Left ventricle myocardium superior (tissue), 1 donor: ENCODE measurements around the gene NMT2. TPM values are rescaled to one million over a fixed set of nuclear protein-coding genes. Genes with fewer than 3 reads are reported as not detected.

Experiments
- ATAC-seq: fragments of 200-7000 bp; cut with Tn5 transposase; one replicate; pipeline ENCODE4 v1.9.1; 2020; ENCODE audit warnings: mild to moderate bottlenecking, moderate library complexity
- DNase-seq: peaks from one replicate; pipeline ENCODE4 v3.0.0-alpha.2; 2020
- intact Hi-C: fragments of 100-400 bp; cut with micrococcal nuclease; formaldehyde crosslinking; loops from one replicate; pipeline ENCODE4 v1.11.0; 2022
- total RNA-seq: library from RNA; stranded (reverse); fragmentation: NEBNext Ultra II Directional; extraction: Animal tissue kit (Norgen Biotek cat#: 25700); gene quantifications from one replicate; pipeline ENCODE4 v1.2.1, GENCODE V29; 2021
- donor health status: DM: no; HTN: yes; CAD: no; lungs with severe emphysema.

Gene NMT2
- total RNA-seq, 1 donor from 2014 or later, result 14.9 TPM

GRCh38 chr10:15112657-15113056 is 55.8 kb downstream of the NMT2 start:
- intact Hi-C loops, result no loop called here
- no peak for DNase-seq
- no peak for ATAC-seq

- DNase-seq (peak; percentile 73), ATAC-seq (peak; percentile 85)
- intact Hi-C loops, result no loop called here
These were observed 62.0 kb downstream of the NMT2 start for GRCh38 chr10:15106352-15107013.

DNA sequence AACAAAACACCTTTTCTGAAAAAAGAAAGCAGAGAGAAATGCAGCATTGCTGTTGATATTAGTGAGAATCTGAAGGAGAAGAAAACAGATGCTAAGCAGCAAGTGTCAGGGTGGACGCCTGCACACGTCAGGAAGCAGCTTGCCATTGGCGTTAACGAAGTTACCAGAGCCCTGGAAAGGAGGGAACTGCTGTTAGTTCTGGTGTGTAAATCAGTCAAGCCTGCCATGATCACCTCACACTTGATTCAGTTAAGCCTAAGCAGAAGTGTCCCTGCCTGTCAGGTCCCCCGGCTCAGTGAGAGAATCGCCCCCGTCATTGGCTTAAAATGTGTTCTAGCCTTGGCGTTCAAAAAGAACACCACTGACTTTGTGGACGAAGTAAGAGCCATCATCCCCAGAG is 65.0 kb downstream of the NMT2 start:
- DNase-seq (no peak), ATAC-seq (no peak)
- intact Hi-C loops, result no loop called here

DNA sequence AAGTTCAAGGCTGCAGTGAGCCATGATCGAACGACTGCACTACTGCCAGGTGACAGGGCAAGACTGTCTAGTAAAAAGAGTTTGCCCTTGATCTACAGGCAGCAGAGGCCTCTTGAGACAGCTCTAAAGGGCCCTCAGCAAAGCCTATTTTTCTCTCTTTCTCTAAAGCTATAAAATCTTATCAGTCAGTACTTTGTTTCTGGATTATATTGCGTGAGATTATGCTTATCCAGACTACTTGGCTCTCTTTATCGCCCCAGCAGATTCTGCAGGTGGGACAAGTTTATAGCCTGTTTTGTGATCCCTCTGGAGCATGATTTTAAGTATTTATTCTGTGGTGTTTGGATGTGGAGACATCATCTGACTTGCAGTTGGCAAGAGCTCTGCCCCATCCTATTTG is 68.6 kb downstream of the NMT2 start:
- no peak for ATAC-seq
- intact Hi-C loops, result no loop called here
- no peak for DNase-seq

GRCh38 chr10:15097011-15097812 is 71.3 kb downstream of the NMT2 start, which contains the start of gene RPP38:
RPP38 (plus strand) TSS chr10:15097355; CDS start chr10:15103315, 5,960 bp downstream.
- ATAC-seq, result peak; percentile 98
- intact Hi-C loops, result no loop called here
- peak; percentile 97 for DNase-seq

- DNase-seq, result no peak
- intact Hi-C loops, result no loop called here
These were observed 71.9 kb downstream of the NMT2 start for GRCh38 chr10:15096661-15097010.

GRCh38 chr10:15092855-15093408 is 75.6 kb downstream of the NMT2 start:
- no peak for DNase-seq
- intact Hi-C loops, result no loop called here
- ATAC-seq, result no peak

More at GRCh38 chr10:15096661-15097010, 71.9 kb downstream of the NMT2 start:
- ATAC-seq, result peak; percentile 18

GRCh38 chr10:15091418-15091817 is 77.1 kb downstream of the NMT2 start:
- intact Hi-C loops, result no loop called here
- DNase-seq (no peak), ATAC-seq (no peak)

DNA sequence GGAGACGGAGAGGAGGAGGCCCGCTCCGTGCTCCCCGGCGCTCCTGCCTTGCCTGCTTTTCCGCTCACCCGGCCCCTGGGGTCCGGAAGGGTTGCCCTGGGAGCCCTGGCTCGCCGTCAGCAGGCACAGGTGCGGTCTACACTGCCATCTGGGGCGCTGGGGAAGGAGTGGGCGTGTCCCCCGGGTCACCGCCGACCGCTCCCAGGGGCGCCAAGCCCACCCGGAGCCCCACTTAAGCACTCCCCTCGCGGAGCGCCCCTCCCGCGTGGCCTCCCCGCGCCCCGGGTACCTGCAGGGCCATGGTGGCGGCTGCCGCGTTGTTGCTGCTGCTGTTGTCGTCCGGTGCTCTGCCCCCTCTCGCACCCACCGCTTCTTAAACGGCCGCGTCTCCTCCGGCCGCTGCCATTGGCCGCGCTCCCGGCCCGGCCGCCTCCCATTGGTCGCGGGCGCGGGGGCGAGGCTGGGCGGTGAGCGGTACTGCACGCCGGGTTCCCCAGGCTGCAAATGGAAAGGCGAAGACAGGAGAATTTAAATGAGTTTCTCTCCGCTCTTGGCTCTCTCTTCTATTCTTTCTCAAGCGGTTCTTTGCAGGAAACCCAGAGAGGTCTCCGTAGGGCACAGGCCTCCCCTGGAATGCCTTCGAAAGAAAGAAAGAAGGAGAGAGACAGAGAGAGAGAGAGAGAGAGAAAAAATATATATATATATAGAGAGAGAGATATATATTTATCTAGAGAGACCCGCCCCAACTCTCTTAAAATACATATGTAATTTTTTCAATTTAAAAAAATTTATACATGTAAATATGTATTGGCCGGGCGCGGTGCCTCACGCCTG is 79.8 kb downstream of the NMT2 start, which contains the start of gene ACBD7:
TSS of gene ACBD7 (minus strand) at position 349 of the 834 bp plus-strand sequence. CDS start at position 301, 48 bp downstream.
- DNase-seq, result peak; percentile 86
- ATAC-seq, result peak; percentile 99
- intact Hi-C loops, result no loop called here

GRCh38 chr10:15084502-15084922 is 84.0 kb downstream of the NMT2 start:
- intact Hi-C loops, result no loop called here
- DNase-seq, result no peak
- ATAC-seq, result peak; percentile 76

DNA sequence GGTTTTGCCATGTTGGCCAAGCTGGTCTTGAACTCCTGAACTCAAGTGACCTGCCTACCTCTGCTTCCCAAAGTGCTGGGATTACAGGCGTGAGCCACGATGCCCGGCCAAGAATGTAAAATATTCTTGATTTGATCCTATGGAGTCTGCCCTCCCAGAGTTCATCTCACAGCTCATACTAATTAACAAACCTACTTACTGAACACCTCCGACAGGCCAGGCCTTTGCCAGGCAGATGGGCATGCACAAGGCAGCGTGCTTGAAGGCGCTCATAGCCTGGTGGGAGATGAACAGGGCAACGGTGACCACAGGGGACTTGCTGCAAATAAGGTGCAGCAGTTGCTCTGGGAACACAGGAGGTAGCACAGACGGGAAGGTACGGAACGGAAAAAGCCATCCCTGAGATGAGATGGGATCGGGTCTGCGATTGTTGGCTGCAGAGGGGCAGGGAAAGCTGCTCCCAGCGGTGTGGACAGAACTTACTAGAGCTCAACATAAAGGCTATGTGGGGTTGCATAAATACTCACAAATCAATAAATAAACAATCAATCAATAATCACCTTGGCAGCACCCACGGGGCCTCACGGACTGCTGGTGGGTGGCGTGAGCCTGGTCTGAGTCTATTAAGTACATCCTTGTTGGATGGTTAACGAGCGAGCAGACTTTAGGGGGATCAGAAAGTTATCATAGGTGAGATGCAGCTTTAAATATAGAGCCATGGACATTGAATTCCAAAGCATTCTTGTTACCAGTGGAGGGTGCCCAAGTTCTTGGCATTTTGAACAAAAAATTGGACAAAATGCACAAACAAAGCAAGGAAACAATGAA is 84.6 kb downstream of the NMT2 start:
- DNase-seq, result no peak
- intact Hi-C loops, result no loop called here
- no peak for ATAC-seq

DNA sequence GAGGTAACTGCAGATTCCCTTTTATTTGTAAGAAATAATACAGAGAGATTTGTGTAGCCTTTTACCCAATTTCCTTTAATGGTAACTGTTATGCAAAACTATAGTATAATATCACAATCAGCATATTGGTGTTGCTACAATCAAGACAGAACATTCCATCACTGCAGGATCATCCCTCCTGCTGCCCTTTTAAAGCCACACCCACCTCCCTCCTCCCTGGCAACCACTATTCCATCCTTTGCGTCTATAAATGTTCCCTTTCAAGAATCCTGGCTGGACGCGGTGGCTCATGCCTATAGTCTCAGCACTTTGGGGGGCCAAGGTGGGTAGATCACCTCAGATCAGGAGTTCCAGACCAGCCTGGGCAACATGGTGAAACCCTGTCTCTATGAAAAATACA is 93.1 kb downstream of the NMT2 start:
- ATAC-seq (no peak), DNase-seq (no peak)
- intact Hi-C loops, result no loop called here

DNA sequence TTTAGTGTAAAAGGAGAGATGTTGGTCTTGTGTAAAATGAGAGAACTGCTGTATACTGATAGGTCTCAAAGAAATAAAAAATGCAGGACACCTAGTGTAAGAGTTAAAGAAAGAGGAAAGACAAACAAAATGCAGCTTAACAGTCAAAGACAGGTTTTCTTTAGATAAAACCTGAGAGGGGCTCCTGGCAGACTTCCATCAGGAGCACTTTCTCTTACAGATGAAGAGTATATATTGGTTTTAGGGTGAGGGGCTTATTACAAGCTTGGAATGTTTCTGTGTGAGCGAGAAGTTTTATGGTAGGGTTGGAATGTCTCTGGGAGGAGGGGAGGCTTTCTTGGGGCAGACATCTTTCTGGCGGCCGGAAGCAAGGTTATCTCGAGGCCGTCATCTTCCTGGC is 96.1 kb downstream of the NMT2 start:
- no peak for ATAC-seq
- DNase-seq, result no peak
- intact Hi-C loops, result no loop called here

- ATAC-seq (no peak), DNase-seq (no peak)
- intact Hi-C loops, result no loop called here
These were observed 99.3 kb downstream of the NMT2 start for GRCh38 chr10:15069230-15069629.

DNA sequence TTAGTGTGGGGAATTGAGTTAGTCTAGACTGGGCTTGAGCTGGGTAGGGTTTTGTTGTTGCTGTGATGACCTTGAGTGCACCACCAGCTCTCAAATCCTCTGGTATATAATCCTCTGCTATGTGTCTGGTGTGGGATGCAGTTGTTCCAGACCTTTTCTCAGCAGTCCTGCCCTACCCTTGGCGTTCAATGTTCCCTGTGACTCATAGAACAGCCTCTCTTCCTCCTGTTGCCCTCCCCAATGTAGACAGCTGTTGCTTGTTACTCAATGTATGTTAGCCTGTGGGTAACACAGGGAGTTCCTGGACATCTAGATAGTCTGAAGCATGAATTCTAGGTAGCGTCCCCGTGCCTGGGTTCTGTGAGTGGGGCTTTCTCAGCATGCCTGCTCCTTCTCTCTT is 99.7 kb downstream of the NMT2 start:
- no peak for DNase-seq
- intact Hi-C loops, result no loop called here
- ATAC-seq, result no peak

DNA sequence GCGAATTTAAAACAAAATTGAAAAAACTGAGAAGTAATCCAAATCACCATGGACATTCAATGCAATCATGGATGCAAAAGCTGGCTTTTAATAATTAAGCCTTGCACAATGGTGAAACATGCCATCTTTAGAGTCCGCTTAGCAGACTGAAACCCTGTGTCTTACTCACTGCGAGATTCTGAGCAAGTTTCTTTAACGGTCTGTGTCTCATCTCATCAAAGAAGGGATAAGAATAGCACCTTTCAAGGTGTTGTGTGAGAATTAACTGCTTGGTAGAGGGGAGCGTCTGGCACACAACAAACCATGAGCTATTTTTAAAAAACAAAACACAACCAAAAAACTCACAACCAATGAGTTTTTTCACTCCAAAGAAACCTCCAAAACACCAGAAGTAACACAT is 101.3 kb downstream of the NMT2 start:
- intact Hi-C loops, result no loop called here
- no peak for ATAC-seq
- no peak for DNase-seq

DNA sequence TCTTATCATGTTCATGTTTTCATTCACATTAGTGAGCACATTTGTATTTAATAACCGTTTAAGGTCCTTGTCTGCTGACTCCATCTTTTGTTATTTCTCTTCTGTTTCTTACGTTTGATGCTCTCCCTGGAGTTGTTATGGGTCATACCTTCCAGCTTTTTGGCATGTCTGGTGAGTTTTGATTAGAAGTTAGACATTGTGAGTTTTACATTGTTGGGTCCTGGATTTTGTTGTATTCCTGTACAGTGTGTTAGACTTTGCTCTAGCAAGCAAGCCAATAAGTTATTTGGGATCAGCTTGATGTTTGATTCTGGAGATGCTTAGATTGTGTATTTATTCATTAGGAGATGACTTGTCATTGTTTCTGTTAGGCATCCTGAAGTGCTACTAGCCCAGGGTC is 107.9 kb downstream of the NMT2 start:
- DNase-seq, result no peak
- ATAC-seq, result no peak
- intact Hi-C loops, result no loop called here

GRCh38 chr10:15059914-15060313 is 108.6 kb downstream of the NMT2 start:
- ATAC-seq, result no peak
- intact Hi-C loops, result no loop called here
- no peak for DNase-seq

- DNase-seq, result no peak
- intact Hi-C loops, result no loop called here
- no peak for ATAC-seq
These were observed 109.8 kb downstream of the NMT2 start for GRCh38 chr10:15058689-15059088.
